NCI-H510A (cell line): ENCODE results near the gene TNFAIP1.
"Not testable (repeated sequence)": the region's sequence is repeated elsewhere in the genome, so short reads cannot be mapped to it uniquely, and the experiment has no call there.

Experiments used
- DNase-seq: peaks from one replicate; lab custom pipeline; 2025; lab: John Stamatoyannopoulos, UW

Gene TNFAIP1, protein sequence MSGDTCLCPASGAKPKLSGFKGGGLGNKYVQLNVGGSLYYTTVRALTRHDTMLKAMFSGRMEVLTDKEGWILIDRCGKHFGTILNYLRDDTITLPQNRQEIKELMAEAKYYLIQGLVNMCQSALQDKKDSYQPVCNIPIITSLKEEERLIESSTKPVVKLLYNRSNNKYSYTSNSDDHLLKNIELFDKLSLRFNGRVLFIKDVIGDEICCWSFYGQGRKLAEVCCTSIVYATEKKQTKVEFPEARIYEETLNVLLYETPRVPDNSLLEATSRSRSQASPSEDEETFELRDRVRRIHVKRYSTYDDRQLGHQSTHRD

DNA sequence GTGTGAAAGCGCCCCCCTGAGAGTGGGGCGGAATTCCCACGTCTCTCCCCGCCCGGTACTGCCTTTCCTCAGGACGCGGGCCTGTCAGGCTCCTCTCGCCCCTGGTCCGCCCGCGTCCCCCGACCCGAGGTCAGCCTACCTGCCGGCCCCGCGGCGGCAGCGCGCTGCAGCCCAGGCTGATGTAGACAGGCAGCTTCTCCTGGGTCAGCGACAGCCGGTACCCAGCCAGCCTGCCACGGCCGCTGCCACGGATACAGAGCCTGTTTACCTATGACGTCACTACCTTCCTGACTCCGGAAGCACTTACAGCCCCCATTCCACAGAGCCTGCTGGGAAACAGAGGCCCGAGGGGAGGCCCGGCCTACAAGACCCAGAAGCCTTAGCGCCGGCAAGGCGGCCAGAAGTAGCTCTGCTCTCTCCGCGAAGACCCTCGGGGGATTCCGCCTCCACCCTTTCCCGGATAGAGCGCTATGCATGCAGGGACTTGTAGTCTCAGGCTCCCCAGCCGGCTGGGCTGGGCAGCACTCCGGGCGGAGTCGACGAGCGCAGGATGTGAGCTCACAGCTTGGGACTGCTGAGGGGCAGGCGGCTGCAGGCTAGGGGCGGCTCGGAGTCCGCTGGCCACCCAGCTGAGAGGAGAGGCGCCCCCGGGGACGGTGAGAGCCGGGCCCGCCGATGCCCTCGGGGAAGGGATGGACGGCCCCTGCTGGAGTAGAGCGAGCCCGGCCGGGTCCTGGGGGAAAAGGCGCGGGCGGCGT, at the start of gene TNFAIP1, which contains the start of gene IFT20:
Gene TNFAIP1, plus strand, starts transcription at position 561 of the 758 bp plus-strand sequence. CDS start 3,761 bp downstream, outside the sequence.
Gene IFT20, minus strand, starts transcription at position 272 of the 758 bp plus-strand sequence. CDS start 3,487 bp downstream, outside the sequence.
- peak; percentile 98 for DNase-seq

- DNase-seq = no peak
These were observed 49.6 kb upstream of the TNFAIP1 start for GRCh38 chr17:28285965-28286364.

DNA sequence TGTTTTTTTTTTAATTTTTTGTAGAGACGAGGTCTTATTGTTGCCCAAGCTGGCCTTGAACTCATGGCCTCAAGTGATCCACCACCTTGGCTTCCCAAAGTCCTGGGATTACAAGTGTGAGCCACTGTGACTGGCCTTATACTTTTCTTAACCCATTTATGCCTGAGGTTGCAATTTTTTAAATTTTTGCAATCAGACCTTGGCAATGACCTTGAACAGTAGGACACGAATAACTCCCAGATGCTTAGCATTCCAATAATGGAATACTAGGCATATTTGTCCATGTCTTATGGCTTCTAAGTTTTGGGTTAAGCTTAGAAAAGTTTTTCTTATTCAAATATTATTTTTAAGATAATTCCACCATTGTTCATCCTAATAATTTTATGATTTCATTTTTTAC, 44.9 kb upstream of the TNFAIP1 start:
- no peak for DNase-seq

DNA sequence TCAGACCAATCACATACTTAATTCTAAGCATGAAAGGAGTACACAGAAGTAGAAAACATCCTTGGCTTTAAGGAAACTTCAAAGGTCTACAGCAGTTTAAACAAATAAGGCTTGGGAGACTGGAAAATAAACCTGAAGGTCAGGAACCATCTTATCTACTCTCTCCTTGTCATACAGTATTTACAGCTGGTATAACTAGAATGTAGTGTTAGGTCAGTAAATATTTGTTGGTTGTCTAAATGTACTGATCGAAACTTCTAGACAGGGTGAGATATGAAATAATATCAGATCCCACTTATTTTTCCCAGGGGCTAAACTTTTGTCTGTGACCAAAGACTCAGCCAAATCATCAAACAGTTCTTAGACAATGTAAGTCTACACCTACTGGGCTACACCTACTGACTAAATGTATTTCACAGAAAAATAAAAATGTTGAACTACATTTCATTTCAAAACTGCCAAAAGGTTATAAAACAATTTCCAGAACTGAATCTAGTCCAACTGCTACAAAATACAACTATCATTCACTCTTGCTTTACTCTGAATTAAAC, 43.7 kb upstream of the TNFAIP1 start:
- DNase-seq = no peak

- DNase-seq = not testable (repeated sequence)
These were observed 42.7 kb upstream of the TNFAIP1 start for GRCh38 chr17:28292878-28293277.

DNA sequence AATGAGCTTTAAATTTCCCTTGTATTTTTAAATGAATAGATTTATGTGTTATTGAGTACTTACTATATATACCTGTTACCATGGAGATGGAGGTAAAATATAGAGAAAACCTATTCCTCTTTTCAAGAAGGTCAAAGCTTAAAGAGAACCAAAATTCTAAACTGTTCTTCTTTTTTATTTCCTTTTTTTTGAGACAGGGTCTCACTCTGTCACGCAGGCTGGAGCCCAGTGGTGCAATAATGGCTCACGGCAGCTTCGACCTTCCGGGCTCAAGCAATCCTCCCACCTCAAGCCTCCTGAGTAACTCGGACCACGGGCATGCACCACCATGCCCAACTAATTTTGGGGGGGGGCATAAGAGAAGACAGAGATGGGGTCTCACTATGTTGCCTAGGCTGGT, 41.6 kb upstream of the TNFAIP1 start:
- no peak for DNase-seq

DNA sequence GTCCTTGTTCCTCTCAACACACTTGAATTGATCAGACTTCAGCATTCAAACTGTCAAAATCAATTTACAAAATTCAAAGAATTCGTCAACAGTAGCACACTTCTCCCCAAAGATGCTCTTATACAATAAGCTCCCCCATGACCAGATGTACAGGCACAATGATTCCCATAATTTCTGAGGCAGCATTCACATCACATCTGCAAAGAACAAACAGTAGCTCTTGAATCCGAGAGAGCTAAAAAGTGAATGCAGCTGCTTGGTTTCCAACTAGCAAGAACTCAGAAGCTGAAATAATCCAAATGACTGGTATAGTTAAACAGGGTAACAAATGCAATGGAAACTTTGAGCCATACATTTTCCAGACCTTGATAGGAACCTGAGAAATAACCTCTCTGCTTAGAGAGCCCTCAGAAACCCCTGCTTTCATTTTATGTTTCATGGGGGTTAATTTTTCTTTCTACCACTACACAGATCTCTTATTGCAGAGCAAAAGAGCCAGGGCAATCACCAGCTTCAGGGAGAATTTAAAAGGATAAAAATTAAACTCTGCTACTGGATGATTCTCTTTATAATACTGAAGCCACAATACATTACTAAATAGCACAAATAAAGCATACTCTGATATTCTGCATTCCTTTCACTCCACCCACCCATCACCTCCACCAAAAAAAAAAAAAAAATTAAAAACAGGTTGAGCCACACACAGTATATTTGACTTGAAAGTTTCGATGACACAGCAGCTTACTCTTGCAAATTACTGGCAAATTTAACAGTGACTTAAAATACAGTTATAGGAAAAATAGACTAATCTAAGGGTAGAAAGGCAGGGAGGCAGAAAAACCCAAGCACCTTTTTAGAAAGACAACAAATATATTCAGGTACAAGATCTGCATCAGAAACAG, 39.6 kb upstream of the TNFAIP1 start:
- DNase-seq = no peak

DNA sequence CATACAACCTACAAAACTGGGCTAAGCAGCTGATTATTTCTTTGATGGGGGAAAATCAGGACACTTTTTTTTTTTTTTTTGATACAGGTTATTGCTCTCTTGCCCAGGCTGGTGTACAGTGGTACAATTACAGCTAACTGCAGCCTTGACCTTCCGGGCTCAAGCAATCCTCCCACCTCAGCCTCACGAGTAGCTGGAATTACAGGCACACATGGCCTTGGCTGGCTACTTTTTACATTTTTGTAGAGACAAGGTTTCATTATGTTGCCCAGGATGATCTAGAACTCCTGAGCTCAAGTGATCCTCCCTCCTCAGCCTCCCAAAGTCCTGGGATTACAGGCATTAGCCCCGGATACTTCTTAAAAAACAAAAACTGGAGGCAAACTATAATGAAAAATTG, 37.1 kb upstream of the TNFAIP1 start:
- no peak for DNase-seq

DNA sequence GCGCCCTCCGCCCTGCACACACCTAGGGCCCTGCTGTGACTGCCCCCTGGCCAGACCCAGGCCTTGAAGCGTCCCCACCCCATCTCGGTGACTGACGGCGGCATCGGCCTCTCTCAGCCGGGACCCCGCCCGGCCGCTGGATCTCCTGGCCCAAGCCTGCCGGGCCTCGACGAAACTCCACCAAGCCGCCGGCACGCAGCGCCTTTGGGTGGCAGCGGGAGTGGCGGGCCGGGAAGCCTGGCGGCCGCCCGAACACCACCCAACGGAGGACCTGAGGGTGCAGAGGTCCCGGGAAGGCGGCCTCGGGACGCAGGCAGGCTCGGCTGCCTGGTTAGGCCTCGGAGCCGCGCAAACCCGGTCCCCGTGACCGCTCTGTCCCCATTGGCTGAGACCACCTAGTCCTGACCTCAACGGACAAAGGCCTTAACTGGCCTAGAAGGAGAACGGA, 28.6 kb upstream of the TNFAIP1 start:
- no peak for DNase-seq

GRCh38 chr17:28313841-28314240, 21.7 kb upstream of the TNFAIP1 start:
- no peak for DNase-seq

DNA sequence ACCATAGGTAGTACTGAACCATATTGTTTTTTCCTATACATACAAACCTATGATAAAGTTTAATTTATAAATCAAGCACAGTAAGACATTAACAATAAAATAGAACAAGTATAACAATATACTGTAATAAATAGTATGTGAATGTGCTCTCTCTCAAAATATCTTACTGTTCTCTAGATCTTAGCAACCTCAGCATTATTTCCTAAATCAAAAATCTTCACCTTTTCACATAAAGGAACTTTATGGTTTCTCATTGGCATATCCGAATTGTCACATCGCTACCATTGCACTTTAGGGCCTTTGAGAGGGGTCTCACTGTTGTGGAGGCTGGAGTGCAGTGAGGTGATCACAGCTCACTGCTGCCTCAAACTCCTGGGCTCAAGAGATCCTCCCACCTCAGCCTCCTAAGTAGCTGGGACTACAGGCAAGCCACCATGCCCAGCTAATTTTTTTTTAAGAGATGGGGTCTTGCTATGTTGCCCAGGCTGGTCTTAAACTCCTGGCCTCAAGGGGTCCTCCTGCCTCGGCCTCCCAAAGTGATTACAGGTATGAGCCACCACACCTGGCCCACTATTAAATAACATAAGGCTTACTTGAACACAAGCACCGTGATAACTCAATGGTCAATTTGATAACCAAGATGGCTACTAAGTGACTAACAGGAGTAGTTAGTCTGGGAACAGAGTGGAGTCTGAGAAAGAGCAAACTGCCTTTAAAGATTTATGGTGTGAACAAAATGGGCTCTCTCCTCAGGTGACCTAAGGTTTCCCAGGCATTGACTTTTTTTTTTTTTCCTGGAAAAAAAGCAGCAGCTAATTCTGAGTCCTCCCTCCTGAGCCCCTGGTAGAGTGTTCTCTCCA, 19.5 kb upstream of the TNFAIP1 start:
- DNase-seq = no peak

DNA sequence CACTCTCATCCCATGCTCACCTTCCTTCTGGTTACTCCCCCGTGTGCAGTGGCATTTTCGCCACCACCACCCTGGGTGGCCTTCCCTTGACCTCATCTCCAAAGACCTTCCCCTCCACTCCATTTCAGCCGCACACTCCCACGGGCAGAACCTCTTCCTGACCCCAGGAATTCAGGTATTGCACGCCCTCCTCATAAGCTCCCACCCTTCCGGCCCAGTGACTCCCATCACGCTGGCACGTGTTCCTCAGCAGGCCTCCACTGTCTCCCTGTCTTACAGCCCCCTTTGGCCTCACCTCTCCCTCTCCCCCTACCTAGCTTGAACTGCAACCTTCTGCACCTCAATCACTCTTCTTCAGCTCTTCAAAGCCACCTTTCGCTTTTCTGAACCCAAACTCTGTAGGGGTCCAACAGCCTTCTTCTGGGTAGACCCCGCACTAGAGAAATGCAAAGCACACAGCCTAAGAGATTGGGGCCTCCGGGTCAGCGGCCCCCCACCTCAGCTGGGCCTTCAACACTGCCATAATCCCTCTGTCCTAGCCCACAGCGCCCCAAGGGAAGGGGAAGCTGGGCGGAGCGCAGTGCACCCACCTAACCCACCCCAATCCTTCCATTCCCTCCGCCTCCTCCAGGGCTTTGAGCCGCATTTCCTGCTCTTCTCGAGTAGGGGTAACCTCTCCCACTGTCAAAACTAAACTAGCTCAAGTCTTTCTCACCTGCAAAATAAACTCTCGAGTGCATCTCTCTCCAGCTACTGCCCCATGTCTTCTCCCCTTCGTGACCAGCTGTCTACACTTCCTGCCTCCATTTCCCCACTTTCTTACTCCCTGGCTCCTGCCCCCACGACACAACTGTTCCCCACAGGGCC, 18.2 kb upstream of the TNFAIP1 start:
- no peak for DNase-seq

DNA sequence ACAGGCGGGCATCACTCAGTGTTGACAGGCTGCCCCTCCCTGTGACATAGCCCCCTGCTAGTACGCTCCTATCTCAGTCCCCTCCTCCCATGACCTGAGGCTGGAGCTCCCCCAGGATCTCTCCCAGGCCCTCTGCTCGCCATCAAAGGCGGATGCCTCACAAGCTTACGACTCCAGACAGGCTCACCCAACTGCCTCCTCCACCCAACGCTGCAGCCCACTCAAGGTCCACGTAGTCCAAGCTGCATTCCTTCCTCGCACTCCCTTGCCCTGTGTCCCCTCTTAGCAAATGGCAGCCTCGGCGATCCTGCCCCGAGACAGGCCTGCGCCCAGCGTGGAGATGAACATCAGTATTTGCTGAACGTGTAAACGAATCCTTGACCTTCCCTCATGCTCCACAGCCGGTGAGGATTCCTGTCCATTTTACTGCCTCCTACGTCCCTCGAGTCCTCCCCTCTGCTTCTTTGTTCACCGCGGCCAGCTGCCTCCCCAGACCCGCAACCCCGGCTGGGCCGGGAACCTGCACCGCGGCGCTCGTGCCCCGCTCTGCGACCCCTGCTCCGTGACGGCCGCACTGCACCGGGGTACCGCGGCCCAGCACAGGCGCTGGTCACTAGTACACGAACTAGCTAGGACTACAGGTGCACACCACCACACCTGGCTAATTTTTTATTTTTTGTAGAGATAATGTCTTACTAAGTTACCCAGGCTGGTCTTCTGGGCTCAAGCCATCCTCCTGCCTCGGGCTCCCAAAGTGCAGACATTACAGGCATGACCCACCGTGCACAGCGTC, 17.4 kb upstream of the TNFAIP1 start:
- no peak for DNase-seq

DNA sequence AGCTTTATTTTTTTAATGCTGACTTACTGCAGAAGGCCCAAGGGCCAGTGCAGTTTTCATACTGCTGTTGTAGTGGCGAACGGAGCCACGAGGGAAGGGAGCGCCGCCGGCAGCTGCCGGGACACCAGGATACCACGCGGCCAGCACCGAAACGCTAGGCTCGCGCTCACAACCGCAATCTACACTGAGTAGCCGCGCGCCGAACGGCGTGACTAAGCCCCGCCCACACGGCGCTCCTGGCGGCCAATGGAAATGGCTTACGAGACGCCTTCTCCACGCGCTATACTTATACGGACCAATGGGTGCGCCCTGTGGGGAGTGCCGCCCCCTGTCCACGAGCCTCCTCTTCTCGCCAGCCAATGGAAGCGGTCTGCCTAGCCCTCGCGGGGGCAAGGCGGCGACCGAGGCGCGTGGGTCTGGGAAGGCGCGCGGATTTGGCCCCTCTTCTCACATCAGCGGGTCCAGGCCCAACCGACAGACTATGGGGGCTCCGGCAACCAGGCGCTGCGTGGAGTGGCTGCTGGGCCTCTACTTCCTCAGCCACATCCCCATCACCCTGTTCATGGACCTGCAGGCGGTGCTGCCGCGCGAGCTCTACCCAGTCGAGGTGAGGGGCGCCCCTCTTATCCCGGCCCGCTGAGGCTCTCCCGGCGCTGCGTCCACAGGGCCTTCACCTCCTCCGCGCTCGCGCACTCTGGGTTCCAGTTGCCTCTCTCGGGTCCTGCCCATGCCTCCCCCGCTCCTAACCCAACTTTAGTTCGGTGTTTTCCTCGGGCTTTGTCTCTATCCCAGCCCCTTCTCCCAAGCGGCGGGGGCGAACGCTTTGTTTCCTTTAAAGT, 16.6 kb upstream of the TNFAIP1 start, which contains the start of gene TMEM97:
Gene TMEM97, plus strand, starts transcription at position 442 of the 839 bp plus-strand sequence. Its CDS starts 40 bp downstream, at position 482.
- DNase-seq = peak; percentile 95

DNA sequence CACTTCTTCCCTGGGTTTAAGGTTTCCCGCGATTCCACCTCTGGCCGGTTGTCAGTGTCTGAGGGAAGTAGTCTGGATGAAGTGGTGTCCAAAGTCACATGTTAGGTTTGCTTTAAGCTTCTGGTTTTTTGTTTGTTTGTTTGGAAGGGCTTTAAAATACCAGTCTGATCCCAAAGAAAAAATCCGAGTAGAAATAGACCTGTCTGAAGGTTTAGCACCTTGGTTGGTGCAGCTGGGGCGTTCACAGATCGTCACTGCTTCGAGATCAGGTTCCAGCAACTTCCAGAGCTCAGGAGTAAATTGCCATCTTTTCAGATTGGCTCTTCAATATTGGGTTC, 16.0 kb upstream of the TNFAIP1 start:
- no peak for DNase-seq

DNA sequence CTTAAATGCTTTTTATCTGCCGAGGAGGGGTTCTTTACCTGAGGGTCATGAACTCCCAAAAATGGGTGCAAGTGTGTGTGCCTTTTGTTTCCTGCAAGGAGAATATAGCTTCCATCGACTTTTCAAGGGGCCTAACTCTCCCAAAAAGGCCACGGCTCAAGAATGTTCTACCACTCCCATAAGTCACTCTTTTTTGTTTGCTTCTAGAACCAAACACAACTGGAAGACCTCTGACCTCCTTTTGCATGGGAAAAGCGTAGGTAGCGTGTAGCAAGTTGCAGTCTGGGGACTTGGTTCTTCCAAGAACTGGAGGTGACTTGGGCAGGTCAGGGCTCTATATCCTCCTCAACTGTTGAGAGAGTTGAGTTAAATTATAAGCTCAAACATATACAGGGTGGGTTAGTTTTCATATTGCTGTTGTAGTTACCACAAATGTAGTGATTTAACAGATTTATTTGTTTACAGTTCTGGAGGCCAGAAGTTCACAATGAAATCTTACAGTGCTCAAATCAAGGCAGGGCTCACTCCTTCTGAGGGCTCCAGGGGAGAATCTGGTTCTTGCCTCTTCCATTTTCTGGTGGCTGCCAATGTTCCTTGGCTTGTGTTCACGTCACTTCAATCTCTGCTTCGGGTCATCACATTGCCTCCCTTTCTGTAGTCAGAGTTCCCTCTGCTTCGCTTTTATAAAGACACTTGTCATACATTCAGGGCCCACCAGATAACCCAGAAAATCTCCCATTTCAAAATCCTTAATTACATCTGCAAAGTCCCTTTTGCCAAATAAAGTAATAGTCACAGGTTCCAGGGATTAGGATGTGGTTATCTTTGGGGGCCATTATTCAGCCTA, 15.1 kb upstream of the TNFAIP1 start:
- DNase-seq = no peak

DNA sequence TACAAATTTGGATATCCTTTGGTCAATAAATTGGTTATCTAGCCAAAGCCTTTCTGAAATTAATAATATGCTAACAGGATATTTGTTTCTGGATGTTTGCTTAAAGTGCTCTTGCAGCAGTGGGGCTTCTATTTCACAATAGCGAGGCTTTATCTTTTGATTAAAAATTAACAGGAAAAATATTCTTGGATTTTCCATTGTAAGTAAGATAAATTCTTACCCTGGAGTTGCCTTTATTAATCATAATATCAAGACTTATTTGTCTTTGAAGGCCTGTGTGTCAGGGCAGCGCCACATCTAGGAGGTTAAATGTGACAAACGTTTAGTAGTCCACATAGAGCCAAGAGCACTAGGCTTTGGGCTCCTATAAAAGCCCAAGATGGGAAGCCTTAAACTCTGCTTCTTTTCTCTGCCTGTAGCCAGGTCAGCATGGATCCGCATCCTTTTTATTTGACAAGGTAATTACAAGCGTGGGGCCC, 11.3 kb upstream of the TNFAIP1 start:
- DNase-seq = no peak
